ENCODE data around the gene RAB4A.

- TF ChIP-seq EZH2 (IDR thresholded peaks at IDR 0.05; ENCODE audit: low read length, missing control alignments) (no peak), CTCF (conservative IDR thresholded peaks at IDR 0.05 in 1 of 2, IDR thresholded peaks at IDR 0.05 in 1 of 2; ENCODE audit: low read depth in 1 of 2, low read length in 2 of 2) (no peak)
Observed at GRCh38 chr1:229305392-229305791, 34.5 kb downstream of the RAB4A start.

Measured in fibroblast of lung (primary cell).